H9 (cell line): Measurements from ENCODE around the gene SLC1A1. TPM values are rescaled to one million over a fixed set of nuclear protein-coding genes. Genes with fewer than 3 reads are reported as not detected.

Source experiments
- DNase-seq: peaks from one replicate; pipeline ENCODE4 v3.0.0-alpha.2; 2017
- H2AFZ ChIP-seq: one replicate; pipeline ENCODE4 v1.6.1; 2013; ENCODE audit warnings: mild to moderate bottlenecking, low read length, control low read depth, moderate library complexity
- H2AK5ac ChIP-seq: 2 replicates; pipeline ENCODE4 v1.6.1; 2013; ENCODE audit warnings: low read length, control low read depth, mixed read lengths; ENCODE audit not compliant: insufficient read length
- H2BK120ac ChIP-seq: one replicate; pipeline ENCODE4 v1.6.1; 2013; ENCODE audit warnings: low read depth, mild to moderate bottlenecking, low read length, control low read depth, inconsistent platforms; ENCODE audit not compliant: poor library complexity, severe bottlenecking
- H2BK12ac ChIP-seq: 2 replicates; pipeline ENCODE4 v1.6.1; 2013; ENCODE audit warnings: low read length, control low read depth, mixed read lengths, low read depth; ENCODE audit not compliant: insufficient read length
- H2BK15ac ChIP-seq: 2 replicates; pipeline ENCODE4 v1.6.1; 2013; ENCODE audit warnings: low read depth, low read length, control low read depth
- H2BK20ac ChIP-seq: one replicate; pipeline ENCODE4 v1.6.1; 2013; ENCODE audit warnings: low read depth, mild to moderate bottlenecking, low read length, control low read depth, inconsistent platforms; ENCODE audit not compliant: poor library complexity, severe bottlenecking
- H2BK5ac ChIP-seq: 2 replicates; pipeline ENCODE4 v1.6.1; 2013; ENCODE audit warnings: low read length, control low read depth, mixed read lengths; ENCODE audit not compliant: insufficient read length
- H3K14ac ChIP-seq: 2 replicates; pipeline ENCODE4 v1.6.1; 2013; ENCODE audit warnings: low read length, control low read depth; ENCODE audit not compliant: insufficient read depth
- H3K18ac ChIP-seq: 2 replicates; pipeline ENCODE4 v1.6.1; 2013; ENCODE audit warnings: low read depth, mild to moderate bottlenecking, mixed read lengths, low read length, control low read depth; ENCODE audit not compliant: insufficient read length
- H3K23ac ChIP-seq: 2 replicates; pipeline ENCODE4 v1.6.1; 2013; ENCODE audit warnings: low read length, control low read depth, mixed read lengths, low read depth; ENCODE audit not compliant: insufficient read length
- H3K23me2 ChIP-seq: 2 replicates; pipeline ENCODE4 v1.6.1; 2013; ENCODE audit warnings: low read depth, mild to moderate bottlenecking, mixed read lengths, low read length, control low read depth; ENCODE audit not compliant: insufficient read length, poor library complexity, severe bottlenecking
- H3K27ac ChIP-seq: 2 replicates; pipeline ENCODE4 v1.5.1; 2013; ENCODE audit warnings: low read length, control low read depth, mixed read lengths, low read depth; ENCODE audit not compliant: insufficient read length
- H3K27me3 ChIP-seq: 2 replicates; pipeline ENCODE4 v1.6.1; 2013; ENCODE audit warnings: low read length, control low read depth, inconsistent platforms; ENCODE audit not compliant: insufficient read depth
- H3K4ac ChIP-seq: 2 replicates; pipeline ENCODE4 v1.6.1; 2013; ENCODE audit warnings: low read depth, mild to moderate bottlenecking, control low read depth, inconsistent platforms, low read length, moderate library complexity
- H3K4me1 ChIP-seq: 2 replicates; pipeline ENCODE4 v1.6.1; 2013; ENCODE audit warnings: low read length, control low read depth, inconsistent platforms; ENCODE audit not compliant: insufficient read depth
- H3K4me2 ChIP-seq: 2 replicates; pipeline ENCODE4 v1.6.1; 2013; ENCODE audit warnings: low read length, control low read depth, mixed read lengths; ENCODE audit not compliant: insufficient read length, insufficient read depth
- H3K56ac ChIP-seq: 2 replicates; pipeline ENCODE4 v1.6.1; 2013; ENCODE audit warnings: low read depth, mild to moderate bottlenecking, mixed read lengths, low read length, control low read depth; ENCODE audit not compliant: insufficient read length
- H3K79me1 ChIP-seq: 2 replicates; pipeline ENCODE4 v1.6.1; 2013; ENCODE audit warnings: low read depth, mild to moderate bottlenecking, moderate library complexity, low read length, control low read depth, inconsistent platforms; ENCODE audit not compliant: insufficient read depth, poor library complexity, severe bottlenecking
- H3K79me2 ChIP-seq: 2 replicates; pipeline ENCODE4 v1.6.1; 2013; ENCODE audit warnings: low read length, control low read depth, inconsistent platforms; ENCODE audit not compliant: insufficient read depth
- H3K9ac ChIP-seq: 2 replicates; pipeline ENCODE4 v1.6.1; 2013; ENCODE audit warnings: low read length, control low read depth, mixed read lengths; ENCODE audit not compliant: insufficient read length; ENCODE audit errors: extremely low read depth
- H3K9me3 ChIP-seq: one replicate; pipeline ENCODE4 v1.6.1; 2013; ENCODE audit warnings: low read depth, low read length, inconsistent platforms; ENCODE audit not compliant: control insufficient read depth
- H3T11ph ChIP-seq: one replicate; pipeline ENCODE4 v1.6.1; 2013; ENCODE audit warnings: mild to moderate bottlenecking, low read length, control low read depth, inconsistent platforms
- H4K20me1 ChIP-seq: one replicate; pipeline ENCODE4 v1.6.1; 2013; ENCODE audit not compliant: control insufficient read depth, insufficient read length, insufficient read depth
- H4K5ac ChIP-seq: 2 replicates; pipeline ENCODE4 v1.6.1; 2013; ENCODE audit warnings: low read depth, mild to moderate bottlenecking, mixed read lengths, low read length, control low read depth; ENCODE audit not compliant: insufficient read length
- H4K8ac ChIP-seq: replicated peaks from 2 replicates; pipeline ENCODE4 v1.6.1; 2013; ENCODE audit warnings: low read length, control low read depth, mixed read lengths, low read depth; ENCODE audit not compliant: insufficient read length
- H4K91ac ChIP-seq: 2 replicates; pipeline ENCODE4 v1.6.1; 2013; ENCODE audit warnings: low read depth, mild to moderate bottlenecking, moderate library complexity, mixed read lengths, low read length, control low read depth; ENCODE audit not compliant: insufficient read length
- H3K27ac Mint-ChIP-seq, 3 experiments: 2 replicates in 2 of 3; 3 replicates in 1 of 3; pipeline ENCODE4 v1.8.0; 2020 to 2021; ENCODE audit warnings: mixed read lengths in 3 of 3, mild to moderate bottlenecking in 1 of 3, moderate library complexity in 1 of 3
- H3K27me3 Mint-ChIP-seq: 2 replicates; pipeline ENCODE4 v1.8.0; 2021; ENCODE audit warnings: low read depth, mild to moderate bottlenecking, moderate library complexity, mixed read lengths
- H3K36me3 Mint-ChIP-seq, 3 experiments: 2 replicates in 2 of 3; 3 replicates in 1 of 3; pipeline ENCODE4 v1.8.0; 2020 to 2021; ENCODE audit warnings: low read depth in 3 of 3, mixed read lengths in 3 of 3; ENCODE audit not compliant: insufficient read depth in 1 of 3
- H3K4me1 Mint-ChIP-seq, 2 experiments: 2 replicates each; pipeline ENCODE4 v1.8.0; 2020; ENCODE audit warnings: mixed read lengths in 2 of 2
- H3K4me3 Mint-ChIP-seq, 2 experiments: 2 replicates in 1 of 2; 3 replicates in 1 of 2; pipeline ENCODE4 v1.8.0; 2020 to 2021; ENCODE audit warnings: mild to moderate bottlenecking in 2 of 2, mixed read lengths in 2 of 2, moderate library complexity in 1 of 2
- H3K9me3 Mint-ChIP-seq, 2 experiments: 2 replicates in 1 of 2; 3 replicates in 1 of 2; pipeline ENCODE4 v1.8.0; 2020; ENCODE audit warnings: mild to moderate bottlenecking in 2 of 2, mixed read lengths in 2 of 2, moderate library complexity in 1 of 2
- WGBS: extraction: QIAGEN DNeasy Blood & Tissue Kit; methylation state at CpG from one replicate; pipeline ENCODE4 v1.1.7; 2013; ENCODE audit warnings: missing lambda C conversion rate, low lambda C conversion rate, mixed read lengths; ENCODE audit not compliant: insufficient read length; ENCODE audit errors: extremely low coverage; 5-methylcytosine and 5-hydroxymethylcytosine counted together
- total RNA-seq: library from RNA; stranded (reverse); gene quantifications from 2 replicates; pipeline ENCODE4 v1.2.1, GENCODE V29; 2021
- TF ChIP-seq, protein P1 (sequence below): fragments of 200-600 bp; sonication (generic); conservative IDR thresholded peaks from 3 replicates; pipeline ENCODE4 v1.8.0; 2021; ENCODE audit warnings: antibody characterized with exemption, mild to moderate bottlenecking

The SLC1A1 gene
- total RNA-seq, 1 experiment from 2014 or later: 4.7 TPM

DNA sequence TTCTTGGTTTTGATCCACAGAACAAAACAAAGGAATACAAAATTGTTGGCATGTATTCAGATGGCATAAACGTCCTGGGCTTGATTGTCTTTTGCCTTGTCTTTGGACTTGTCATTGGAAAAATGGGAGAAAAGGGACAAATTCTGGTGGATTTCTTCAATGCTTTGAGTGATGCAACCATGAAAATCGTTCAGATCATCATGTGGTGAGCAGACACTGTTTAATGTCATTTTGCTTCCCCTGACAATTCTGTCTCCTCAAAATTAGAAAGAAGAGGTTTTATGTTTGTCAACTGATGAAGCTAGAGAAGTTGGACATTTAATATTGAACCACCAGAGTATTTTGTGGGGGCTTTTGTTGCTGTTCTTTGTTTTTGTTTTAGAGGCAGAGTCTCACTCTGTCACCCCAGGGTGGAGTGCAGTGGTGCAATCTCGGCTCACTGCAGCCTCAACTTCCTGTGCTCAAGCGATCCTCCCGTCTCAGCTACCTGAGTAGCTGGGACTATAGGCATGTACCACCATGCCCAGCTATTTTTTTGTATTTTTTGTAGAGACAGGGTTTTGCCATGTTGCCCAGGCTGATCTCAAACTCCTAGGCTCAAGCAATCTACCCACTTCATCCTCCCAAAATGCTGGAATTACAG is 82.0 kb downstream of the SLC1A1 start:
- H3K23me2 ChIP-seq: no peaks in the 10 kb centered on the region
- H3K27me3 Mint-ChIP-seq: no peaks in the 10 kb centered on the region
- H3K79me2 ChIP-seq: no peaks in the 10 kb centered on the region
- no peaks in the 10 kb centered on the region for H3K4me1 ChIP-seq
- no peak overlapping the region for H2AK5ac ChIP-seq
- WGBS: no CpG with 5 or more reads among the region's 5 CpGs
- H3K79me1 ChIP-seq: no peaks in the 10 kb centered on the region
- H3K27ac ChIP-seq: no peak overlapping the region
- H2BK120ac ChIP-seq: no peak overlapping the region
- no peak overlapping the region for H3K4me3 Mint-ChIP-seq
- H3K27me3 ChIP-seq: no peaks in the 10 kb centered on the region
- H4K20me1 ChIP-seq: no peaks in the 10 kb centered on the region
- no peak overlapping the region for H3T11ph ChIP-seq
- no peak overlapping the region for H4K8ac ChIP-seq
- DNase-seq: no peak
- H3K4ac ChIP-seq: no peak overlapping the region
- no peak overlapping the region for H2BK5ac ChIP-seq
- no peaks in the 10 kb centered on the region for H3K9me3 Mint-ChIP-seq
- H3K9me3 ChIP-seq: no peaks in the 10 kb centered on the region
- H3K9ac ChIP-seq: no peak overlapping the region
- no peak overlapping the region for H3K18ac ChIP-seq
- no peak overlapping the region for H2BK20ac ChIP-seq
- H2BK12ac ChIP-seq: no peak overlapping the region
- H3K27ac Mint-ChIP-seq: 0 out of 7 replicates have a peak overlapping the region, but pooled peaks of 2 of the 3 experiments have one; percentile 6 to 11
- no peak overlapping the region for H4K5ac ChIP-seq
- H3K4me2 ChIP-seq: no peak overlapping the region
- no peak overlapping the region for H3K14ac ChIP-seq
- no peak overlapping the region for H3K23ac ChIP-seq
- H3K36me3 Mint-ChIP-seq: peaks cover 0 to 2% (median 0%) of the 10 kb centered on the region in 3 experiments; a peak in 2 of 7 replicates
- H3K56ac ChIP-seq: no peak overlapping the region
- H3K4me1 Mint-ChIP-seq: peaks cover 8 to 9% of the 10 kb centered on the region in 2 experiments
- H2BK15ac ChIP-seq: no peak overlapping the region
- H2AFZ ChIP-seq: no peak overlapping the region
- H4K91ac ChIP-seq: no peak overlapping the region
- TF ChIP-seq, protein P1, sequence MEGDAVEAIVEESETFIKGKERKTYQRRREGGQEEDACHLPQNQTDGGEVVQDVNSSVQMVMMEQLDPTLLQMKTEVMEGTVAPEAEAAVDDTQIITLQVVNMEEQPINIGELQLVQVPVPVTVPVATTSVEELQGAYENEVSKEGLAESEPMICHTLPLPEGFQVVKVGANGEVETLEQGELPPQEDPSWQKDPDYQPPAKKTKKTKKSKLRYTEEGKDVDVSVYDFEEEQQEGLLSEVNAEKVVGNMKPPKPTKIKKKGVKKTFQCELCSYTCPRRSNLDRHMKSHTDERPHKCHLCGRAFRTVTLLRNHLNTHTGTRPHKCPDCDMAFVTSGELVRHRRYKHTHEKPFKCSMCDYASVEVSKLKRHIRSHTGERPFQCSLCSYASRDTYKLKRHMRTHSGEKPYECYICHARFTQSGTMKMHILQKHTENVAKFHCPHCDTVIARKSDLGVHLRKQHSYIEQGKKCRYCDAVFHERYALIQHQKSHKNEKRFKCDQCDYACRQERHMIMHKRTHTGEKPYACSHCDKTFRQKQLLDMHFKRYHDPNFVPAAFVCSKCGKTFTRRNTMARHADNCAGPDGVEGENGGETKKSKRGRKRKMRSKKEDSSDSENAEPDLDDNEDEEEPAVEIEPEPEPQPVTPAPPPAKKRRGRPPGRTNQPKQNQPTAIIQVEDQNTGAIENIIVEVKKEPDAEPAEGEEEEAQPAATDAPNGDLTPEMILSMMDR: no peak
